Measurements from ENCODE around the gene MOCOS.

GRCh38 chr18:36309436-36310391 lies 122.4 kb downstream of the MOCOS start:
- TF ChIP-seq CTCF (IDR thresholded peaks at IDR 0.05; ENCODE audit: control extremely low read depth in 1 of 3, insufficient read depth in 1 of 3, low read depth in 1 of 3, low read length in 3 of 3) (no peak), PHF8 (conservative IDR thresholded peaks at IDR 0.05; ENCODE audit: low read depth, low read length) (no peak), TAF1 (IDR thresholded peaks at IDR 0.05; ENCODE audit: low read depth, low read length) (no peak), SIN3A (conservative IDR thresholded peaks at IDR 0.05 in 1 of 2, IDR thresholded peaks at IDR 0.05 in 1 of 2; ENCODE audit: low read depth in 1 of 2, low read length in 2 of 2) (no peak), KDM1A (IDR thresholded peaks at IDR 0.05; ENCODE audit: borderline replicate concordance, low read length) (no peak), RFX5 (IDR thresholded peaks at IDR 0.05; ENCODE audit: borderline replicate concordance, low read depth, low read length) (no peak), POLR2AphosphoS5 (IDR thresholded peaks at IDR 0.05; ENCODE audit: low read depth, low read length) (no peak), EP300 (IDR thresholded peaks at IDR 0.05; ENCODE audit: borderline replicate concordance in 1 of 2, low read depth in 2 of 2, low read length in 2 of 2) (no peak)

Measured in H1 (cell line).